Measurements from ENCODE around the gene HNRNPH1.

Gene HNRNPH1

DNA sequence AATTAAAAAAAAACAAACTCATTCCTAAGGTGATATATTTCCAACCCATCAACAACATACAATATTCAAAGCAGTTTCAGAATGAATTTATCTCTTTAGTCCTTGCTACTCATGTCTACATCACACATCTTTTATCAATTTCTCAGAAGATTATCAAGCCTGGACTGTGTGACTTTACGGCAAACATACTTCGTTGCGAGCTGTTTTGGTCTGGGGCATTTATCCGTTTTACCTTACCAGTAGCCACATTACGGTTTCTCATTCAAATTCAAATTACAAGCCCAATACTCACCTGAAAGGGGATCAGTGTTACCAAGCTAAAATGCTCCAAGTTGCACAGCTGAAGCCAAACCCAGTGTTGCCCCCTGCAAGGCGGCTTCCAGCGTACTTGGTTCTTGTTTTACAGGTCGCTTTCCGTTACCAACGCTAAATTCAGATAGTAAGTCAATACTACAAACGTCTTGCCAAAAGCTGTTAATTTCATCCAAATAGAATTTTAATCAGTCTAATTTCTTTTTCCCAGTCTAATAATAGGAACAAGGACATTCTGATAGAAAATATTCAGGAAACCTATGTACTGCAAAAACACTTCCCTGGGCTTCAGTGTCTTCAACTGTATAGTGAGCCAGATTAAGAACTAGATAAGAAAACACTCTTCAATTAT lies 1.8 kb downstream of the HNRNPH1 start:
- DNase-seq: no peak

DNA sequence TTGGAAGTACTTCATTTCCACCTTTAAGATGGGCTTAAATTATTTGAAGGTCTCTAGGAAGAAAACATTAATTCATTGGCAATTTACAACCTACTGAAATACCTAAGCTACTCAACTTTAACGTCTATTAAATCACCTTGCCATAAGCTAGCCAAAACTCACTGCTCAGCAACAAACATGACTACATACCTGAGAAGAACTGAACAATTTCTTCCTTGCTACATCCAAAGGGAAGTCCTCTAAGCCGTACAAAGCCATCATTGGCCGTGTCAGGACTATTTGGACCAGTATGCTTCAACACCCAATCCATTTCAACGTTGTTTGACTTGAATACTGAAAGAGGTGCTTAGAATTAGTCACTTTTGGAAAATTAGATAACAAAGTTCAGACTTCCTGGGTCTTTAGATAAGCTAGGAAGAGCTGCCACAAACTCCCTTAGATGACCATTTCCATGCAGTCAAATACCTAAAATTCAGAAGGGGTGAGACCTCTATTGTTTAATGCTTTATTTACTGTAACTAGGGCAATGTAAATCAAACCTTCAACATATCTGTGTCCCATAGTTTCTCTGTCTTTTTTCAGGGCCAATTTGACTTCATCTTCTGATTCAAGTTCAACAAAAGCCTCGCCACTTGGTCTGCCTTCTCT lies 2.6 kb downstream of the HNRNPH1 start:
- no peak for DNase-seq

DNA sequence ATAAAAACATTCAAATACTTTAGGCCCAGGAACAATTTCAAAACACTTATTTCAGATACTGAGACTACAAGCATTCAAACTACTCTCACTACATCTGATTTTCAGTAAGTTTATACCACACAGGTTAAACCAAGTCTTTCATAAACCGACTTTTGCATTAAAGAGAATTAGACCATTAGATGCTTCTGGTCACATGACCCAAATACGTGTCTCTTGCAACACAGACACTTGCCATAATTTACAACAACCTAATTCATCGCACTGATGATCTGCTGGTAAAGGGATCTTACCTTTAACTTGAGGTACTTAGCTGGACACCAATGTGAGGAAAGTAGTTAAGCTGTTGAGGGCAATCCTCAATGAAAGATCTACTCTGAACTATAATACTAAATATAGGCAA lies 3.2 kb downstream of the HNRNPH1 start:
- no peak for DNase-seq

DNA sequence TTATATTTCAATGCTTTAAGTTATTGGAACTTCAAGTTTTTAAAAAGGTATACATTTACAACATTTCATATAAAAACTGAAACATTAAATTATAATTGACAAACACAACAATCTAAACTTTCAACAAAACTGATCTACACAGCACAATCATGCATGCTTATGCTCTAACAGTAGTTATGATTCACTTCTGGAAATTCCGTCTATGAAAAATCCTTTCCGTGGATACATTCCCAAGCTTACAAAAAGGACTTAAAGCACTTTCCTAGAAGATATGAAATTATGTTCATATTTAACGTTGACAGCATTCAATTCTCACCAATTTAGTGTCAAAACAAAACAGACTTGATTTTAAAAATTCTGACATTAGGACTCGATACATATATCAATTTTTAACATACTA lies 3.7 kb downstream of the HNRNPH1 start:
- no peak for DNase-seq

DNA sequence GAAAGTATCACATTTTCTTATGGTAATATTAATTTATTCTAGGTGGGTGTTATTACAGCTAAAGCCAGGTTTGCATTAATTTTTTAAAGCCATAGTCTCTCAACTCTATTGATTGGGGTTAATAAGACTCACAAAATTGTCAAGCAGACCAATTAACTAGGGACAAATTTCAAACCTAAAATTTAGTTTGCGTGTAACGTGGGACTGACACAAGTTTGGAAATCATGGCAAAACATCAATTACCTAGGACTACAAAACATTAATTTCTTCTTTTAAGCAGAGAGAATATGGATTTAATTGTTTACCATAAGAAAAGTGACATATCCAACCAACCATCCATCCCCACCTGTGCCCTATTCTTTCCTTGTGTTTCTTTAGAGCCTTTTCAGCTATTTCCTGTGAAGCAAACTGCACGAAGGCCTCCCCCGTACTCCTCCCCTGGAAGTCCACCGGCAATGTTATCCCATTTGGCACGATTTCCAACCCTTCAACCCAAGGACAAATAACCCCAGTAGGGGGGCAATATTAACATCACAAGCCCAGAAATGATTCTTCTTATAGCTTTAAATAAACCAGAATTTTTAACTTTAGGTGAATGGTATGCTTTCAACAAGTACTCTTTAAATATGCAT lies 4.4 kb downstream of the HNRNPH1 start:
- DNase-seq: no peak

DNA sequence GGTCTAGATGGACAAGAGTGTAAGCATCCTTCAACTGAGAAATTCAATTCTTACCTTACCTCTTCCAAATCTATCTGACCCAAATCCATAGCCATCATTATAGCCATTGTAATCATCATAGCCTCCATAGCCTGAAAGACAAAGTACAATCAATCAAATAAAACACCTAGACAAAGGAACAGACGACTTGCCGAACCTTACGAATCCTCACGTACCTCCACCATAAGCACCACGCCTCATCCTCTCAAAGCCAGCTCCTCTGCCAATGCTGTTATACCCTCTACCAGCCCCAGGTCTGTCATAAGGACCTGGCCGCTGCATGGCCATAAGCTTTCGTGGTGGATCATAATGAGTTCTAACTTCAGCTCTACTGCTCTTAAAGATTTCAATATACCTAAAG lies 5.5 kb downstream of the HNRNPH1 start:
- no peak for DNase-seq

DNA sequence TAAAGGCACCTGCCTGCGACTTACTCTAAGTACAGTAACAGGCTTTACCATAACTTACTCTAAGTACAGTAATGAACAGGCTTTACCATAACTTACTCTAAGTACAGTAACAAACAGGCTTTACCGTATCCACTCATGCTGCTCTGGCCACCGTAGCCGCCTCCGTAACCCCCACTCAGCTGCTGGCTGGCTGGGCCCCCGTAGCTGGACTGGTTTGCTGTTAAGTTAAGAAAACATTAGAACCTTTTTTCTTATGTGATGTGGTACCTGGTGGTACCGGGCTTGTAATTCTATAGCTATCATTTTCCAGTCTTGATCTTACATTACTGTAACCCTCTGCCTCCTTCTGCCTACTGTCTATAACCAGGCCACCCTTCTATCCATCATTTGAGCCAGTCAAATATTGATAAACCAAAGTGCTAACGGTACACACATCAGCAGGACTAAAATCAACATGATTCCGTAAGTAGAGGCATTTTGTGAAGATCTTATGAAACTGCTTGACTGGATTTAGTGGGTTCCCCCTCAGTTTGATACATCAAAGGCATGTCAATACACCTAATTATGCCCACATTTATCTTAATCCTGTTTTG lies 7.4 kb downstream of the HNRNPH1 start:
- no peak for DNase-seq

DNA sequence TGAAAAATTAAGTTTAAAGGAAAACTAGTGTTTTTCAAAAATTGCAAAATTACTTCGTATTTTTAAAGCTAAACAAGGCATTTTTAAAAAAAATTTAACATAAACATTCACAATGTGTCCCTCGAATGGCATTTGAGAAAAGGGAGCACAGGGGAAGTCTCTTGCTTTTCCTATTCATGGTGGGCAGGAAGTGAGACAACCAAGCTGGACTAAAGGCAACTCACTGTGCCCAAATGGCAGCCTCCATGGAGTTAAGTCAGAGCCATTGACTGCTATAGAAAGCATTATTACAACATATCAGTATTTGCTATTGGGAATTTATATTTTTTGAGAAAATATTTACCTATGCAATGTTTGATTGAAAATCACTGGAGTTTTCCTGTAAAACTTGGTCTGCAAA lies 8.3 kb downstream of the HNRNPH1 start:
- no peak for DNase-seq

DNA sequence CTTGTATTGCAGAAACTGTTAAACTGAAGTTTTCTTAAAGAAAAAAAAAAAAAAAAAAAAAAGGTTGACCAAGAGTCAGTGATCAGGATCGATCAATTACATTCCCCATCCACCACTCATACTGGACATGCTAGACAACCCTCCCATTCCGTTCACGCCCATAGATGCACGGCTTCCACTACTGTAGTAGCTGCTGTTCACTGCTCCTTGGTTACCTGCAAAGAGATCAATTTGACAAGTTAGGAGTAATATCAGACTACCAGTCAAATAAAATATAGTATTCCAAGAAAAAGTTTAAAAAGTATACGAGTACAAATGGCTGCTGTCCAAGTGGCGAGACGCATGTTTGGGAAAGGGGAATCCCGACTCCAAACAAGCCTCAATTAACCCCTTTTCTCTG lies 8.7 kb downstream of the HNRNPH1 start:
- no peak for DNase-seq

DNA sequence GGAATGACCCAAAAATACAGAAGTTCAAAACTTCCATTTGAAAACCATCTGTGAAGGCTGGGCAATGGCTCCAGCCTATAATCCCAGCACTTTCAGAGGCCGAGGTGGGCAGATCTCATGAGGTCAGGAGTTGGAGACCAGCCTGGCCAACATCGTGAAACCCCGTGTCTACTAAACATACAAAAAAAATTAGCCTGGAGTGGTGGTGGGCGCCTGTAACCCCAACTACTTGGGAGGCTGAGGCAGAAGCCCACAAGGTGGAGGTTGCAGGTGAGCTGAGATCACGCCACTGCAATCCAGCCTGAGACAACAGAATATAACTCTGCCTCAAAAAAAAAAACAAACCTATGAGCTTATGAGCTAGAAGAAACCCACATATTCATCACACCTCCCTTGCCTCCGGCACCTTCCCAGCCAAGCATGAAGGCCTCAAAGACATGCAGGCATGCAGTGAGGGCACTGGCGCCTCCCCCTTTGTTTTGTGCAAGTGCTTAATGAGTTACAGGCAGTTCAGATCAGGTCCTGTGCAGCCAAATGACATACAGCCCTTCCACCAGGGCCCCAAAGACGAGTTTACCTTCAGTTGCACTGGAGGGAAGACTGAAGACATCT lies 9.9 kb downstream of the HNRNPH1 start:
- DNase-seq: no peak

DNA sequence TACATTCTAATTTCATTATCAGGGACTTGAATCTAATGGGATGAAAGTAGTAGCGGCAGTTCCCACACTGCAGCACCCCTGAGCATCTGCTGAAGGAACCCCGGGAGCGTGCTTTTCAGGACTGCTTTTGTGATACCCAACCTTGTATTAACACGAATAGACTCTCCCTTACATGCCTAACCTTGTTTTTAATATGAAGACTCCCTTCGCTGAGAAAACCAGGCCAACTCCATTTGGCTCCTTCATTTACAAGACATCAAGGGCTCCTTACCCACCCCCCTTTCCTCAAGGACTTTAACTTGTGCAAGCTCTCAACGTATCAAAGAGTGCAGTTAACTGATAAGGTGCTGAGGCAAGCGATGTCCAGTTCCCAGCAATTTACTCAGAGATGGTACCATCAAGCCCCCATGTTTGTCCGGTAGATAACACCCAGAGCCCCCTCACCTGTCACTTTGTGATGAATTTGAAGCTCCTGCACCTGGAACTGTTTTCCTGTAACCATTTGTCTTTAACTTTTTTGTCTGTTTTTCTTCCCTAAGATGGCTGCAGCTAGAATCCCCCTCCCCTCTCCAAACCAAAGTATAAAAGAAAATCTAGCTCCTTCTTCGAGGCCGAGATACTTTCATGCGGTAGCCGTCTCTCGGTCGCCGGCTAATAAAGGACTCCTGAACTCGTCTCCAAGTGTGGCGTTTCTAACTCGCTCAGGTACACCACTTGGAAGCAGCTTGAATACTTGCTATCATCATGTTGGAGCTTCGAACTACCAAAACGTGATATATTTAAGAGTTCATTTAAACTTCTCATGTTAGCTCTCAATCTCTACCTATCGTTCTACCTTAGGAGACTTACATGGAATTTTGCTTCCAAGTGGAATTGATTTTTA lies 10.7 kb downstream of the HNRNPH1 start:
- no peak for DNase-seq

DNA sequence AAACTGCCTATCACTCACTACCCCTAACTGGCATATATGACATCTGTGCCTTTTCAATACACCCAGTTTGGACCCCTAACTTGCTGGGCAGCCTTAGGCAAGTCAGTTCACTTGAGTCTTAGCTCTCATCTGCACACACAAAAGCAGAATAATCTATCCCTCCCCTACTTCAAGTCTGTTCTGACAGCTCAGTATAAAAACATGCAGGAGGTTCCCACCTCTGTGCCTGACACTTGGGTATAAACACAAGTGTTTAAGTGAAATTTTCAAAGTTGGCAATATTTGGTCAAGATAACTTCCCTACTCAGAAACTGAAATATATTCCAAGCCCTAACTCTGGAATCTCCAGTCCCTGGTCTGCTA lies 12.6 kb downstream of the HNRNPH1 start:
- DNase-seq: no peak

DNA sequence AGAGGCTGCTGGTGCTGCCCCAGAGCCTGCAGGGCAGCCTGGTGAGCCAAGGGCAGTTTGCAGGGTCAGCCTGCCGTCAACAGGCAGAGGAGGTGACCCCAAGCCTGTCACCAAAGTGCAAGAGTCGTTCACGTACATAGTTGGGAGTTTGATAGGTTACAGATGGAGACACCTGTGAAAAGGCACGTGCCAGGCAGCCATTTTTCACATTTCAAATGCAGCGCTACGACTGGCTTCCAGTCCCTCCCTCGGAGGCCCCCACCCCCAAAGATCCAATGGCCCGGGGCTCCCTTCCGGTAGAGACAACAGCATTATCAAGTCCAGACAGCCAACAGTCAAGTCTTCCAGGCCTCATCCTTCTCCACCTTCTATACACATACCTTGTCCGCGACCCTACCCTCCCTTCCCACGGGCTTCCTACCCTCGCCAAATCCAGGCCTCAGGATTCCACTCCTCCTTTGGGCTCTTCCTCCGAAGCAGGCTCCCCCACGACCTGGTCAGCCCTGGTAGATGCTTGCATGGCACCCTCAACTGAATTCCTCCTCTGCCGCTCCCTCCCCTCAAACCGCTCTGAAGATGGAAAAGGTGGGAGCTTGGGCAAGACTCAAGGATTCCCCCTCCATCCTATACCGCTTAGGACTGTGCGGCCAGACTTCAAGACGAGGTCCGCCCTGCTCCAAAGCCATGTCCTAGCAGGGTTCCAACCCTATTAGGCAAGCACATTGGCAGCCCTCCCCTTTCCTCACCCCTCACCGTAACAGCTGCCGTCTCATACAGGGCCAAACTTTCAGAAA lies 13.2 kb downstream of the HNRNPH1 start:
- DNase-seq: no peak

DNA sequence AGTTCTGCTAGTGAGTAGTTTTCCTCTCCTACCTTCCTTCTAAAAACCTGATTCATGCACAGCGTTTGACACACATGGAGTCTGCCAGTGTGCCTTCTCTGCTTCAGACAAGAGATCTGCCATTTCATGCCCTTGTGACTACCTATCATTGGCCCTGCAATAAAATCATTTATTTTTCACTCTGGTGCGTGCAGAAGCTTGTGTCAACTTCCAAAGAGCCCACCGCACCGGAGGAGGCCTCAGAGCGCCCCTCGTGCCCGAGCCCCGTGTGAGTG lies 13.7 kb downstream of the HNRNPH1 start:
- DNase-seq: no peak

DNA sequence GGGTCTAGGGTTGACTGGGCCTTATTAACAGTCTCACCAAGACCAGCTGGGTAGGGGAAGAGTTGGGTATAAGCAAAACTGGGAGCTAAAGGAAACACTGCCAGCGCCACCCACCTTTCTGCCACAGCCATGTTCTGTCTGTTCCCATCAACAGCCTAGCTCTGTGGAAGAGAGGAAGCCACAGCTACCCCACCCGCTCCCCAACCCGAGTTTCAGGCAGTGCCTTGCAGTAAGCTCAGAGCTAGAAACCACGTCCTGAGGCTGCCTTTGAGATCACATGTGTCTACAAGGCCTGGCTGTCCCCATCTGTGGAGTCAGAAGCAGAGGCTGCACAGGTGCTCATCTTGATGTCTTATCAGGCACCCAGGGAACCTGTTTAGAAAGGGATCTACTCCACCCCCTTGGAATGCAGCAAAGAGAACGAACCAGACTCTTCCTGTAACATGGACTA lies 15.3 kb downstream of the HNRNPH1 start:
- peak in 1 of 5 experiments; percentile 91 for DNase-seq

DNA sequence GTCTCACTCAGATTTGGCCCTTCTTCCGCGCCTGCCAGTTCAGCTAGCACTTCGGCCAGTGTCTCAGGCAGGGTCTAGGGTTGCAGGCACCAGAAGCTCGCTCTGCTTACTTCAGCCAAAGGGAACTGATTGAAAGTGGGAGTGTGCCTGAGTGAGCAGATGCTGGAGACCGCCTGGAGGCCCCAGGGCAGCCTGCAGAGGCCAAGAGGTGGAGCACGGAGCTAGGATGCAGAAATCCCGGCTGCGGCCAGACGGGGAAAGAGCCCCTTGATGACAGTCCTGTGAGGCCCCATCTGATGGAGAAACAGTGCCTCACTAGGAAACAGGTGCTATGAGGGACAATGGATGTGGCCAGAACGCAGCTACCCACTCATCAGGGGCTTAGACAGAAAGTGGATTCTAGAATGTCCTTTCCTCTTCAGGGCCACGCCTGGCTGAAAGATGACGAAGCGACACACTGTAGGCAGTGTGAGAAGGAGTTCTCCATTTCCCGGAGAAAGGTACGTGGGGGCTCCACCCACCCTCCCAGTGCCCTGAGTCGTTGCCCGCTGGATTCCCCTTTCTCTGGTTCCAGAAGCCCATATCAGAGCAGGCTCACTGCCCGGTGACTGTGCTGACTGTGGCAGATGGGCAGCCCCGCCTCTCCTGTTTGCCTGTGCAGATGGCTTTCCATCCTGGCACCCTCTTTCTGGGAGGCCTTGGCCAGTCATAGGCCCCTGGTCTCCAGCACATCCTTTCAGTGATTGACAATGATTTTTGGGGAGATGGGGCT lies 16.1 kb downstream of the HNRNPH1 start:
- no peak for DNase-seq

DNA sequence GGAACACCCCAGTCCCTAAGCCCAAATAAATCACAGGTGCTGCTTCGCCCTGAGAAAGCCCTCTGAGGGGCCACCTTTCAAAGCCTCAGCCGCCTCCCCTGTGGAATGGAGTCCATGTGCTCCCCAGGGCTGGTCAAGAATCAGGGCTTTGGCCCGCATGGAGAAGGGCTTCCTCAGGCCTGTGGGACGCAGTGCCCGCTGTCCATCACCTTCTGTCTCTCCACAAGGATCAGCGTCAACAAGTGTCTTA lies 16.6 kb downstream of the HNRNPH1 start:
- DNase-seq: no peak

DNA sequence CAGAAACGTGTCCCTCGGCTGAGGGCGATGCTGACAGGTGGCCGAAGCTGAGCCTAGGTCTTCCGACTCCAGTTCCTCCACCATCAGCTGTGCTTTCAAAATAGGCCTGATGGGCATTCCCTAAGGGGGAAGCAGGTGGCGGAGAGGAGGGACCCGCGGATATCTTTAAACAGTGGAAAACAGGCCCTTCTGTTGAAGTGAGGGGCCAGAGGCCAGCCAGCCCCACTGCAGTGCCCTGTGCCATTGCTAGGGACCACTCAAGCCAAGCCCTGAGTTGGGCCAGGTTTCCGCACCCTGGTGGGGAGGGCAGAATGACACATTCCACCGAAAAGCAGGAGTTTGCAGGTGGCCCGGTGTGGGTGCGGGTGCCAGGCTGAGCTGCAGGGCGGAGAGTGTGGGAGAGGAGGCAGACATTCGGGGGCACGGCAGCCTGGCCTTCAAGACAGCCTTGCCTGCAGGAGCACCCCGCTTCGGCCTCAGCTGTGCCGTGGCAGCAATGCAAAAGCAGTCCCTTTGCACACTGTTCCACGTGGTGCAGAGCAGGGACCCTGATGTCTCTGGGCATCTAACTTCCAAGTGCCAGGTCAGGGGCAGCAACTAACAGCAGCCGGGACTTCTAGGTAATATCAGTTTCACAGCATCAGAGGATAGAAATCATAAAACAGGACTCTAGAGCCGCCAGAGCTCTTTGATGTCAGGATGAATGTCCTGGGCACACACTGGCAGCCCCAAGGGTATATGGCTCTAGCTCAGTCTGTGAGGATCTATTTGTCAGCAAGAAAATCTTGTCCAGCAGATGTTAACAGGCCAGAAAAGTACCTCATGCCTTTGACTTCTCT lies 17.2 kb downstream of the HNRNPH1 start:
- DNase-seq: no peak

DNA sequence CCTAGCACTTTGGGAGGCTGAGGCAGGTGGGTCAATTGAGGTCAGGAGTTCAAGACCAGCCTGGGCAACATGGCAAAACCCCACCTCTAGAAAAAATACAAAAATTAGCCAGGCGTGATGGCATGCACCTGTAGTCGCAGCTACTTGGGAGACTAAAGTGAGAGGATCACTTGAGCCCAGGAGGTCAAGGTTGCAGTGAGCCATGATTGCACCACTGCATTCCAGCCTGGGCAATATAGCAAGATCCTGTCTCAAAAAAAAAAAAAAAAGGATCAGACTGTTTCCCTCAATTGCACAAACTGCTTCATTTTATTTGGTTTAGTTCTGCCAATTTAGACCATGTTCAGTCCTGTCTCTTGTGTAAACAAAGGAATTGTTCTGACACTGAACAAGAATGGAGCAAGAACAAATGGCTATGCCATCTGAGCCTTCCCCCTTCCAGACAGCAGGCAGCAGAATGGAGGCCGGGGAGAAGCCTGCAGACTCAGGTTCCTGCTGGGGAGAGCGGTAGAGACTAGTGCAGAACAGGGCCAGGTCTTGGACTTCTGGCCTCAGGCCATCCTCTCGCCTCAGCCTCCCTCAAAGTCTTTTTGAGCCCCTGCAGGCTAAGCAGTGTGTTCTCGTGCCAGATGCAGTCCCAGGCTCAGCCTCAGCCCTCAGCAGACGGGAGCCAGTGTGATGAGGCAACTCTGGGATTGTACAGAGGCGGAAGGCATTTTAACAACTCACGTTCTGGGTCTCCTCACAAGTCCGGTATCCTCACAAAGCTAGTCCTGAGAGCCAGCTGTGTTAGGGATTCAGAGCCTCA lies 18.2 kb downstream of the HNRNPH1 start:
- DNase-seq: no peak

DNA sequence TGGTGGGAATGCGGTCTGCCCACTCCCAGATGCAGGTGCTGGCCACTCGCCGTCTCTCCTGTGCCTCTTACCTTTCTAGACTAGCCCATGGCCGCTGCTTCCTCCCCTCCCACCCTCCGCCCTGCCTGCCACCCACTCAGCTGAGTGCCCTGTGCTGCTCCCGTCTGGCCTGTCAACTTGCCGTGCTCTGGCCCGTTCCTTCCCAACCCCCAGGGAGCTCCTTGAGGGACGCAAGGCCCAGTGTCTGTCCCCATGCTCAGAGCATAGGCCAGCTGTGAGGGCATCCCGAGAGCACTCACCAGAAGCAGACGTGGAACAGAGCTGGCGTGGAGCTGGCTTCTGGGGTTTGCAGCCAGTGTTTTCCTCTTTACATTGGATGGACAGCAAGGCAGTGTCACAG lies 20.2 kb downstream of the HNRNPH1 start:
- DNase-seq: no peak
